ENCODE data around the gene FAM13C. TPM values are rescaled to one million over a fixed set of nuclear protein-coding genes. Genes with fewer than 3 reads are reported as not detected.
"Not testable (repeated sequence)": the region's sequence is repeated elsewhere in the genome, so short reads cannot be mapped to it uniquely, and the experiment has no call there.

Gene FAM13C
- total RNA-seq (2014; rRNA removed) (0.07 and 0.63 TPM in 2 replicates), Bru-seq, nascent RNA (percentile 6 among the genes with signal in this experiment), BruChase-seq, experiment 1, labeled RNA remaining after a 6-hour chase (percentile 4 among the genes with signal in this experiment), BruChase-seq, experiment 2, labeled RNA remaining after a 2-hour chase (percentile 2 among the genes with signal in this experiment)
- long read RNA-seq = 0 reads

DNA sequence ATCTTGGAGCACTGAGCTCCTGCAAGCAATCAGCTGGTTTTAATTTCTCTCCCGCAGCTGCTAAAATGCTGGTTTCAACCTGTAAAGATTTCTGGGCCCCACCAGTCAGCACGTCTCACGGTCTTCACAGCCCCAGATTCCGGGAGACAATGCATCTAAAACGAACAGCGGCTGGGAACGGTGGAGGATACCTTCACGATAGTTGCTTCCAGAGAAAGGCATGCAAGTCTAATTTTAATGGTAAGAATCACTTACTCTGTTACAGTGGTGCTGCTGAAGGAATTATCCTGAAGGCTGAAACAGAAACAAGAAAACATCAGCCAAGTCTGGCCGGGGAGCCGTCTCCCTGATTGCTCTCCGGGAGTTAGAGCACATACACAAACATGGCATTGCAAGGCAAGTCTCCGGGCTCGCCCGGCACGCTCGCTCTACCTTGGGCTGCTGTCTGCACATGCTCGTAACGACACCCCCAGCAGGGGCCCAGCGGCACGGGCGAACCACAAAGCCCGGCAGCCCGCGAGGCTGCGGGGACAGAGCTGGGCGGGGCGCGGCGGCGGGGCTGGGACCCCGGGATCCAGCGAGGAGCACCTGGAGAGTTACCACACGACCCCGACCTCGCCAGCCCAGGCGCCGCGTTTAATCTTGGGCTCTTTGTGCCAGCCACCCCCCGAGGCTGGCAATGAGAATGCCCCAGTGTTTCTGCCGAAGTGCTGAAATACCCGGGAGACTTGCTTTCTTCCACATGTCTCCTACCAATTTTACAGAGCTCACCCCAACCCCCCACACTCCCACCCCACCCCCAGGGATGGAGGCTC is at the start of gene FAM13C:
TSS of gene FAM13C (minus strand) at position 406 of the 815 bp plus-strand sequence. CDS start at position 317, 89 bp downstream.
- Histone ChIP-seq H3K27me3 (ENCODE audit: low read length) (peaks cover 22% of the 10 kb centered on the region), H3K36me3 (ENCODE audit: low read depth, low read length) (no peaks in the 10 kb centered on the region), H3K27ac (ENCODE audit: low read length) (no peak within 1 kb of the TSS), H2AFZ (ENCODE audit: low read length) (peak within 1 kb of the TSS; percentile 83), H3K4me1 (ENCODE audit: insufficient read depth, low read length) (peaks cover 11% of the 10 kb centered on the region), H3K9ac (ENCODE audit: low read length) (0 out of 2 replicates have a peak within 1 kb of the TSS, but pooled peaks have one; percentile 9), H4K20me1 (ENCODE audit: low read length) (no peaks in the 10 kb centered on the region), H3K4me2 (ENCODE audit: low read length) (peak within 1 kb of the TSS; percentile 89), H3K9me3 (ENCODE audit: low read length) (no peaks in the 10 kb centered on the region), H3F3A (ENCODE audit: low read length, unreplicated experiment) (no peaks in the 10 kb centered on the region), H3K79me2 (ENCODE audit: low read length) (no peaks in the 10 kb centered on the region), H3K9me2 (replicated peaks; ENCODE audit: low read length) (no peaks in the 10 kb centered on the region), H3K4me3 (ENCODE audit: low read length) (peak within 1 kb of the TSS; percentile 66)
- intact Hi-C loops (cut with micrococcal nuclease) = loop anchor here (5.0 kb wide), 1 partner anchor 120 kb away; no protein-coding TSS in a partner anchor
- no TSS peak for BruUV-seq (replicated peaks)
- DNase-seq (peak; percentile 70), ATAC-seq (peak; percentile 89)
- CTCF ChIA-PET = interaction anchor here (0.7 kb wide), 1 partner anchor 262 kb away, joined by 3 read pairs; no protein-coding TSS in a partner anchor
- TF ChIP-seq EZH2 (IDR thresholded peaks at IDR 0.05; ENCODE audit: low read length, unreplicated experiment) (no peak), EZH2phosphoT487 (IDR thresholded peaks at IDR 0.05; ENCODE audit: borderline replicate concordance, low read length) (no peak)
- POLR2A ChIA-PET (ENCODE audit: unreplicated experiment) = interaction anchor here (0.5 to 0.6 kb wide), 2 partner anchors 9 to 42 kb away, joined by 3 to 5 read pairs; no protein-coding TSS in a partner anchor

DNA sequence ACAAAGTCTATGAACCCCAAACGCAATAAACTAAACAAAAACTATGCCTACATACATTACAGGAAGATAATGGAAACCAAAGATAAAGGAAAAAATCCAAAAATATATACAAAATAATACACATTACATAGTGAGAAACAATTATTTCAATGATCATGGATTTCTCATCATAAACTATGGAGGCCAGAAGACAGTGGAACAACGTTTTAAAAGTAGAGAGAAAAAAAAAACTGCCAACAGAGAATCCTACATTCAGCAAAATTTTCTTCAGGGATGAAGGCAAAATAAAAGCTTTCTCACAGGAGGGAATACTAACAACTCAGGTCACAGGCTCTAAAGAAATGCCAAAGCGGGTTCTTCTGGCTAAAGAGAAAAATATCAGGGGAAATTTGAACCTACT is 42.9 kb upstream of the FAM13C start:
- ATAC-seq (no peak), DNase-seq (no peak)
- BruUV-seq (replicated peaks) = no TSS peak
- TF ChIP-seq EZH2 (IDR thresholded peaks at IDR 0.05; ENCODE audit: low read length, unreplicated experiment) = no peak
- no peak for TF ChIP-seq EZH2phosphoT487 (IDR thresholded peaks at IDR 0.05; ENCODE audit: borderline replicate concordance, low read length)
- TF ChIP-seq, protein P1, sequence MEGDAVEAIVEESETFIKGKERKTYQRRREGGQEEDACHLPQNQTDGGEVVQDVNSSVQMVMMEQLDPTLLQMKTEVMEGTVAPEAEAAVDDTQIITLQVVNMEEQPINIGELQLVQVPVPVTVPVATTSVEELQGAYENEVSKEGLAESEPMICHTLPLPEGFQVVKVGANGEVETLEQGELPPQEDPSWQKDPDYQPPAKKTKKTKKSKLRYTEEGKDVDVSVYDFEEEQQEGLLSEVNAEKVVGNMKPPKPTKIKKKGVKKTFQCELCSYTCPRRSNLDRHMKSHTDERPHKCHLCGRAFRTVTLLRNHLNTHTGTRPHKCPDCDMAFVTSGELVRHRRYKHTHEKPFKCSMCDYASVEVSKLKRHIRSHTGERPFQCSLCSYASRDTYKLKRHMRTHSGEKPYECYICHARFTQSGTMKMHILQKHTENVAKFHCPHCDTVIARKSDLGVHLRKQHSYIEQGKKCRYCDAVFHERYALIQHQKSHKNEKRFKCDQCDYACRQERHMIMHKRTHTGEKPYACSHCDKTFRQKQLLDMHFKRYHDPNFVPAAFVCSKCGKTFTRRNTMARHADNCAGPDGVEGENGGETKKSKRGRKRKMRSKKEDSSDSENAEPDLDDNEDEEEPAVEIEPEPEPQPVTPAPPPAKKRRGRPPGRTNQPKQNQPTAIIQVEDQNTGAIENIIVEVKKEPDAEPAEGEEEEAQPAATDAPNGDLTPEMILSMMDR (conservative IDR thresholded peaks at IDR 0.05; ENCODE audit: low read depth, low read length) = no peak
- Histone ChIP-seq H3K27me3 (ENCODE audit: low read length) (no peaks in the 10 kb centered on the region), H3K27ac (ENCODE audit: low read length) (no peak overlapping the region), H3K9me2 (replicated peaks; ENCODE audit: low read length) (no peaks in the 10 kb centered on the region), H3K79me2 (ENCODE audit: low read length) (no peaks in the 10 kb centered on the region), H2AFZ (ENCODE audit: low read length) (no peak overlapping the region), H3K4me3 (ENCODE audit: low read length) (no peak overlapping the region), H3F3A (ENCODE audit: low read length, unreplicated experiment) (no peaks in the 10 kb centered on the region), H3K9me3 (ENCODE audit: low read length) (0 out of 2 replicates have a peak, but pooled peaks cover 10% of the 10 kb centered on the region), H3K9ac (ENCODE audit: low read length) (no peak overlapping the region), H3K36me3 (ENCODE audit: low read depth, low read length) (no peaks in the 10 kb centered on the region), H3K4me1 (ENCODE audit: insufficient read depth, low read length) (no peaks in the 10 kb centered on the region), H3K4me2 (ENCODE audit: low read length) (no peak overlapping the region), H4K20me1 (ENCODE audit: low read length) (no peaks in the 10 kb centered on the region)
- POLR2A ChIA-PET (ENCODE audit: unreplicated experiment) = interaction anchor here (0.5 to 0.6 kb wide), 3 partner anchors 14 to 96 kb away, joined by 5 to 6 read pairs (median 5); no protein-coding TSS in a partner anchor
- intact Hi-C loops (cut with micrococcal nuclease) = no loop called here
- CTCF ChIA-PET = no interaction called here

DNA sequence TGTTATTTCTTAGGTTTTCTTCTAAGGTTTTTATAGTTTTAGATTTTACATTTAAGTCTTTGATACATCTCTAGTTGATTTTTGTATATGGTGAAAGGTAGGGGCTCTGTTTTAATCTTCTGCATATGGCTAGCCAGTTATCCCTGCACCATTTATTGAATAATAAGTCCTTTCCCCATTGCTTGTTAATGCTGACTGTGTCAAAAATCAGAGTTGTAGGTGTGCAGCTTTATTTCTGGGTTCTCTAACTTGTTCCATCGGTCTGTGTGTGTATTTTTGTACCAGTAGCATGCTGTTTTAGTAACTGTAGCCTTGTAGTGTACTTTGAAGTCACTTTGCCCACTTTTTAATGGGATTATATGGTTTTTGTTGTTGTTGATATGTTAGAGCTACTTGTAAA is 37.9 kb upstream of the FAM13C start:
- TF ChIP-seq EZH2phosphoT487 (IDR thresholded peaks at IDR 0.05; ENCODE audit: borderline replicate concordance, low read length) (no peak), EZH2 (IDR thresholded peaks at IDR 0.05; ENCODE audit: low read length, unreplicated experiment) (no peak)
- TF ChIP-seq, protein P1 (conservative IDR thresholded peaks at IDR 0.05; ENCODE audit: low read depth, low read length) = no peak
- ATAC-seq (no peak), DNase-seq (no peak)
- H3K4me1 ChIP-seq (ENCODE audit: insufficient read depth, low read length) = no peaks in the 10 kb centered on the region
- H3K9me3 ChIP-seq (ENCODE audit: low read length) = 0 out of 2 replicates have a peak, but pooled peaks cover 9% of the 10 kb centered on the region
- no TSS peak for BruUV-seq (replicated peaks)
- no peak overlapping the region for H3K9ac ChIP-seq (ENCODE audit: low read length)
- H3K27me3 ChIP-seq (ENCODE audit: low read length) = no peaks in the 10 kb centered on the region
- H3K4me2 ChIP-seq (ENCODE audit: low read length) = no peak overlapping the region
- H3K9me2 ChIP-seq (replicated peaks; ENCODE audit: low read length) = no peaks in the 10 kb centered on the region
- no peak overlapping the region for H3K27ac ChIP-seq (ENCODE audit: low read length)
- no peaks in the 10 kb centered on the region for H3K79me2 ChIP-seq (ENCODE audit: low read length)
- no peak overlapping the region for H3K4me3 ChIP-seq (ENCODE audit: low read length)
- H3F3A ChIP-seq (ENCODE audit: low read length, unreplicated experiment) = no peaks in the 10 kb centered on the region
- intact Hi-C loops (cut with micrococcal nuclease) = no loop called here
- no peaks in the 10 kb centered on the region for H4K20me1 ChIP-seq (ENCODE audit: low read length)
- CTCF ChIA-PET = no interaction called here
- H3K36me3 ChIP-seq (ENCODE audit: low read depth, low read length) = no peaks in the 10 kb centered on the region
- POLR2A ChIA-PET (ENCODE audit: unreplicated experiment) = interaction anchor here (0.7 kb wide), 1 partner anchor 14 kb away, joined by 3 read pairs; no protein-coding TSS in a partner anchor
- H2AFZ ChIP-seq (ENCODE audit: low read length) = no peak overlapping the region

DNA sequence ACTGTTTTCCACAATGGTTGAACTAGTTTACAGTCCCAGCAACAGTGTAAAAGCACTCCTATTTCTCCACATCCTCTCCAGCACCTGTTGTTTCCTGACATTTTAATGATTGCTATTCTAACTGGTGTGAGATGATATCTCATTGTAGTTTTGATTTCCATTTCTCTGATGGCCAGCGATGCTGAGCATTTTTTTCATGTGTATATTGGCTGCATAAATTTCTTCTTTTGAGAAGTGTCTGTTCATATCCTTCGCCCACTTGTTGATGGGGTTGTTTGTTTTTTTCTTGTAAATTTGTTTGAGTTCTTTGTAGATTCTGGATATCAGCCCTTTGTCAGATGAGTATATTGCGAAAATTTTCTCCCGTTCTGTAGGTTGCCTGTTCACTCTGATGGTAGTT is 37.0 kb upstream of the FAM13C start:
- H3K9me2 ChIP-seq (replicated peaks; ENCODE audit: low read length); H3K36me3 ChIP-seq (ENCODE audit: low read depth, low read length); CTCF ChIA-PET; DNase-seq; H3K9me3 ChIP-seq (ENCODE audit: low read length); H3K4me1 ChIP-seq (ENCODE audit: insufficient read depth, low read length); BruUV-seq (replicated peaks); ATAC-seq; H3K4me2 ChIP-seq (ENCODE audit: low read length); H3K9ac ChIP-seq (ENCODE audit: low read length); H4K20me1 ChIP-seq (ENCODE audit: low read length); H3K4me3 ChIP-seq (ENCODE audit: low read length); intact Hi-C loops (cut with micrococcal nuclease); H3K27me3 ChIP-seq (ENCODE audit: low read length); H2AFZ ChIP-seq (ENCODE audit: low read length); H3K27ac ChIP-seq (ENCODE audit: low read length); POLR2A ChIA-PET (ENCODE audit: unreplicated experiment); H3K79me2 ChIP-seq (ENCODE audit: low read length); H3F3A ChIP-seq (ENCODE audit: low read length, unreplicated experiment): not testable (repeated sequence)

All from PC-3 (cell line).